ENCODE data around the gene TMEM87B. TPM values are rescaled to one million over a fixed set of nuclear protein-coding genes. Genes with fewer than 3 reads are reported as not detected.
"Not testable (repeated sequence)": the region's sequence is repeated elsewhere in the genome, so short reads cannot be mapped to it uniquely, and the experiment has no call there.

Gene TMEM87B
- total RNA-seq, 1 donor = 33.7 TPM

- no peaks in the 10 kb centered on the region for H3K79me2 ChIP-seq (ENCODE audit: insufficient read depth, low read length)
- H3K9me3 ChIP-seq (ENCODE audit: low read depth, low read length) = peaks cover 2% of the 10 kb centered on the region
- H3K27me3 ChIP-seq (ENCODE audit: insufficient read depth, low read length) = peaks cover 11% of the 10 kb centered on the region
- no peaks in the 10 kb centered on the region for H4K20me1 ChIP-seq (ENCODE audit: insufficient read depth, low read length)
- peak overlapping the region; percentile 43 for H3K27ac ChIP-seq (ENCODE audit: low read depth, low read length)
- peaks cover 23% of the 10 kb centered on the region for H3K4me1 ChIP-seq (ENCODE audit: insufficient read depth, low read length)
- DNase-seq (ENCODE audit: insufficient read length, low spot score, missing footprints) = peak; percentile 55
- no peak overlapping the region for H2AFZ ChIP-seq (ENCODE audit: low read length)
- peak overlapping the region; percentile 45 for H3K4me2 ChIP-seq (ENCODE audit: insufficient read depth, low read length)
- no peaks in the 10 kb centered on the region for H3K36me3 ChIP-seq (ENCODE audit: insufficient read depth, low read length)
- H3K4me3 ChIP-seq (ENCODE audit: insufficient read depth, low read length) = no peak overlapping the region
- TF ChIP-seq CTCF (IDR thresholded peaks at IDR 0.05; ENCODE audit: extremely low read depth, low read depth, low read length) = peak; percentile 19
These were observed 22.2 kb upstream of the TMEM87B start for GRCh38 chr2:112032689-112033465.

- Histone ChIP-seq H3K4me1 (ENCODE audit: insufficient read depth, low read length) (peaks cover 23% of the 10 kb centered on the region), H3K79me2 (ENCODE audit: insufficient read depth, low read length) (no peaks in the 10 kb centered on the region), H4K20me1 (ENCODE audit: insufficient read depth, low read length) (no peaks in the 10 kb centered on the region), H2AFZ (ENCODE audit: low read length) (no peak overlapping the region), H3K9me3 (ENCODE audit: low read depth, low read length) (peaks cover 2% of the 10 kb centered on the region), H3K27ac (ENCODE audit: low read depth, low read length) (peak overlapping the region; percentile 18), H3K4me3 (ENCODE audit: insufficient read depth, low read length) (no peak overlapping the region), H3K4me2 (ENCODE audit: insufficient read depth, low read length) (no peak overlapping the region), H3K27me3 (ENCODE audit: insufficient read depth, low read length) (peaks cover 7% of the 10 kb centered on the region), H3K36me3 (ENCODE audit: insufficient read depth, low read length) (no peaks in the 10 kb centered on the region)
- no peak for TF ChIP-seq CTCF (IDR thresholded peaks at IDR 0.05; ENCODE audit: extremely low read depth, low read depth, low read length)
- DNase-seq (ENCODE audit: insufficient read length, low spot score, missing footprints) = no peak
These were observed 21.5 kb upstream of the TMEM87B start for GRCh38 chr2:112033600-112033999.

GRCh38 chr2:112034924-112035323, 20.1 kb upstream of the TMEM87B start:
- Histone ChIP-seq H3K36me3 (ENCODE audit: insufficient read depth, low read length) (no peaks in the 10 kb centered on the region), H4K20me1 (ENCODE audit: insufficient read depth, low read length) (no peaks in the 10 kb centered on the region), H2AFZ (ENCODE audit: low read length) (no peak overlapping the region), H3K9me3 (ENCODE audit: low read depth, low read length) (peaks cover 2% of the 10 kb centered on the region), H3K27ac (ENCODE audit: low read depth, low read length) (no peak overlapping the region), H3K4me1 (ENCODE audit: insufficient read depth, low read length) (peaks cover 23% of the 10 kb centered on the region), H3K79me2 (ENCODE audit: insufficient read depth, low read length) (no peaks in the 10 kb centered on the region), H3K27me3 (ENCODE audit: insufficient read depth, low read length) (peaks cover 7% of the 10 kb centered on the region), H3K4me2 (ENCODE audit: insufficient read depth, low read length) (no peak overlapping the region), H3K4me3 (ENCODE audit: insufficient read depth, low read length) (no peak overlapping the region)
- DNase-seq (ENCODE audit: insufficient read length, low spot score, missing footprints) = no peak
- TF ChIP-seq CTCF (IDR thresholded peaks at IDR 0.05; ENCODE audit: extremely low read depth, low read depth, low read length) = no peak

GRCh38 chr2:112035786-112036185, 19.3 kb upstream of the TMEM87B start:
- Histone ChIP-seq H3K4me1 (ENCODE audit: insufficient read depth, low read length) (peaks cover 23% of the 10 kb centered on the region), H3K4me3 (ENCODE audit: insufficient read depth, low read length) (no peak overlapping the region), H3K27me3 (ENCODE audit: insufficient read depth, low read length) (peaks cover 7% of the 10 kb centered on the region), H2AFZ (ENCODE audit: low read length) (no peak overlapping the region), H3K27ac (ENCODE audit: low read depth, low read length) (no peak overlapping the region), H3K36me3 (ENCODE audit: insufficient read depth, low read length) (no peaks in the 10 kb centered on the region), H4K20me1 (ENCODE audit: insufficient read depth, low read length) (no peaks in the 10 kb centered on the region), H3K4me2 (ENCODE audit: insufficient read depth, low read length) (no peak overlapping the region), H3K79me2 (ENCODE audit: insufficient read depth, low read length) (no peaks in the 10 kb centered on the region), H3K9me3 (ENCODE audit: low read depth, low read length) (peaks cover 2% of the 10 kb centered on the region)
- no peak for TF ChIP-seq CTCF (IDR thresholded peaks at IDR 0.05; ENCODE audit: extremely low read depth, low read depth, low read length)
- no peak for DNase-seq (ENCODE audit: insufficient read length, low spot score, missing footprints)

- H3K79me2 ChIP-seq (ENCODE audit: insufficient read depth, low read length); H3K4me1 ChIP-seq (ENCODE audit: insufficient read depth, low read length); H3K4me2 ChIP-seq (ENCODE audit: insufficient read depth, low read length); H3K27ac ChIP-seq (ENCODE audit: low read depth, low read length); H4K20me1 ChIP-seq (ENCODE audit: insufficient read depth, low read length); H3K9me3 ChIP-seq (ENCODE audit: low read depth, low read length); H3K27me3 ChIP-seq (ENCODE audit: insufficient read depth, low read length); H3K4me3 ChIP-seq (ENCODE audit: insufficient read depth, low read length); DNase-seq (ENCODE audit: insufficient read length, low spot score, missing footprints); H2AFZ ChIP-seq (ENCODE audit: low read length); H3K36me3 ChIP-seq (ENCODE audit: insufficient read depth, low read length): not testable (repeated sequence)
These were observed 15.5 kb upstream of the TMEM87B start for GRCh38 chr2:112039556-112039955.

GRCh38 chr2:112040066-112040465, 15.0 kb upstream of the TMEM87B start:
- H3K9me3 ChIP-seq (ENCODE audit: low read depth, low read length); H4K20me1 ChIP-seq (ENCODE audit: insufficient read depth, low read length); H3K4me1 ChIP-seq (ENCODE audit: insufficient read depth, low read length); H2AFZ ChIP-seq (ENCODE audit: low read length); H3K4me3 ChIP-seq (ENCODE audit: insufficient read depth, low read length); DNase-seq (ENCODE audit: insufficient read length, low spot score, missing footprints); H3K4me2 ChIP-seq (ENCODE audit: insufficient read depth, low read length); H3K27me3 ChIP-seq (ENCODE audit: insufficient read depth, low read length); H3K27ac ChIP-seq (ENCODE audit: low read depth, low read length); H3K36me3 ChIP-seq (ENCODE audit: insufficient read depth, low read length); H3K79me2 ChIP-seq (ENCODE audit: insufficient read depth, low read length): not testable (repeated sequence)
